ENCODE data around the gene GLT1D1.

The GLT1D1 gene

DNA sequence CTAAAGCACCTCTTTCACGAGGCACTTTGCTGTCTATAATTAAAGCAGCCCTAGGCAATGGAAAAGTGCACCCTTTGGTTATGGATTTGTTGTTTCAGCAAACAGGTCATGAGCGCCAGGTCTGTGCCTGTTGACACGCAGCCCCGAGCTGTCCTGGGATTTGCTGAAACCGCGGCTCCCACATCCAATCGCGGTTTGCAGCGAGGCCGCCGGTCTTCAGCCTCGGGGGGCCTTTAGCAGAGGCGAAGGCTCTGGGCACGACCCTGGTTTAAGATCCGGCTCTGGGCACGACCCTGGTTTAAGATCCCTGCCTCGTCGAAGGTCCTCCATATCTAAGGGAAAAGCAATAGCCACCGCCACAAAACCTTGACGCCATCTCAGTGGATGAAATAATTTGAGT, 79.2 kb downstream of the GLT1D1 start:
- Histone ChIP-seq H3K9ac (ENCODE audit: low read depth, low read length) (no peak overlapping the region), H3K4me1 (ENCODE audit: control insufficient read depth, insufficient read depth, low read length) (no peaks in the 10 kb centered on the region), H3K27me3 (ENCODE audit: control insufficient read depth, insufficient read depth, low read length) (no peaks in the 10 kb centered on the region), H3K4me3 (ENCODE audit: low read depth, low read length) (no peak overlapping the region), H3K9me3 (ENCODE audit: control insufficient read depth, insufficient read depth, low read length) (no peaks in the 10 kb centered on the region), H3K36me3 (ENCODE audit: control insufficient read depth, insufficient read depth, low read length) (no peaks in the 10 kb centered on the region)

- H3K4me1 ChIP-seq (ENCODE audit: control insufficient read depth, insufficient read depth, low read length) = no peaks in the 10 kb centered on the region
- no peaks in the 10 kb centered on the region for H3K9me3 ChIP-seq (ENCODE audit: control insufficient read depth, insufficient read depth, low read length)
- H3K9ac ChIP-seq (ENCODE audit: low read depth, low read length) = no peak overlapping the region
- no peaks in the 10 kb centered on the region for H3K36me3 ChIP-seq (ENCODE audit: control insufficient read depth, insufficient read depth, low read length)
- no peak overlapping the region for H3K4me3 ChIP-seq (ENCODE audit: low read depth, low read length)
- no peaks in the 10 kb centered on the region for H3K27me3 ChIP-seq (ENCODE audit: control insufficient read depth, insufficient read depth, low read length)
These were observed 79.8 kb downstream of the GLT1D1 start for GRCh38 chr12:128933039-128933438.

DNA sequence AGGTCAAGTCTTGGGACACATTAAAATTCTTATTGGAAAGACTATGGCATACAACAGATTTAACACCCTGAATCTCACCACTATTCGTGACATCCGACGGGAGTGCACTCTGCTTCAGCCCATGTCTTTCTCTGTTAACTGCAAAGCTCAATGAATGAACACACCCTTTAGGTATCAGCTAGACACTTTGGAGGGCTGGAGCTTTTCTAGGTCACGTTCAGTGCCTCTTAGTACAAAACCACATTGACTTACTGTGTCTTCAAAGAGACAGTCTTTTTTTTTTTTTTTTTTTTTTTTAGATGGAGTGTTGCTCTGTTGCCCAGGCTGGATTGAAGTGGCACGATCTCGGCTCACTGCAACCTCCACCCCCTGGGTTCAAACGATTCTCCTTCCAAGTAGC, 80.6 kb downstream of the GLT1D1 start:
- Histone ChIP-seq H3K36me3 (ENCODE audit: control insufficient read depth, insufficient read depth, low read length) (no peaks in the 10 kb centered on the region), H3K27me3 (ENCODE audit: control insufficient read depth, insufficient read depth, low read length) (no peaks in the 10 kb centered on the region), H3K9ac (ENCODE audit: low read depth, low read length) (no peak overlapping the region), H3K4me1 (ENCODE audit: control insufficient read depth, insufficient read depth, low read length) (no peaks in the 10 kb centered on the region), H3K9me3 (ENCODE audit: control insufficient read depth, insufficient read depth, low read length) (no peaks in the 10 kb centered on the region), H3K4me3 (ENCODE audit: low read depth, low read length) (no peak overlapping the region)

GRCh38 chr12:128938886-128939285, 85.6 kb downstream of the GLT1D1 start:
- Histone ChIP-seq H3K4me3 (ENCODE audit: low read depth, low read length) (no peak overlapping the region), H3K27me3 (ENCODE audit: control insufficient read depth, insufficient read depth, low read length) (no peaks in the 10 kb centered on the region), H3K36me3 (ENCODE audit: control insufficient read depth, insufficient read depth, low read length) (no peaks in the 10 kb centered on the region), H3K9me3 (ENCODE audit: control insufficient read depth, insufficient read depth, low read length) (no peaks in the 10 kb centered on the region), H3K4me1 (ENCODE audit: control insufficient read depth, insufficient read depth, low read length) (no peaks in the 10 kb centered on the region), H3K9ac (ENCODE audit: low read depth, low read length) (no peak overlapping the region)

- H3K9ac ChIP-seq (ENCODE audit: low read depth, low read length) = no peak overlapping the region
- H3K27me3 ChIP-seq (ENCODE audit: control insufficient read depth, insufficient read depth, low read length) = no peaks in the 10 kb centered on the region
- H3K4me3 ChIP-seq (ENCODE audit: low read depth, low read length) = no peak overlapping the region
- H3K36me3 ChIP-seq (ENCODE audit: control insufficient read depth, insufficient read depth, low read length) = no peaks in the 10 kb centered on the region
- H3K4me1 ChIP-seq (ENCODE audit: control insufficient read depth, insufficient read depth, low read length) = no peaks in the 10 kb centered on the region
- H3K9me3 ChIP-seq (ENCODE audit: control insufficient read depth, insufficient read depth, low read length) = no peaks in the 10 kb centered on the region
These were observed 87.0 kb downstream of the GLT1D1 start for GRCh38 chr12:128940090-128940888.

GRCh38 chr12:128940974-128941373, 87.7 kb downstream of the GLT1D1 start:
- Histone ChIP-seq H3K27me3 (ENCODE audit: control insufficient read depth, insufficient read depth, low read length) (no peaks in the 10 kb centered on the region), H3K4me1 (ENCODE audit: control insufficient read depth, insufficient read depth, low read length) (no peaks in the 10 kb centered on the region), H3K9me3 (ENCODE audit: control insufficient read depth, insufficient read depth, low read length) (no peaks in the 10 kb centered on the region), H3K4me3 (ENCODE audit: low read depth, low read length) (no peak overlapping the region), H3K9ac (ENCODE audit: low read depth, low read length) (no peak overlapping the region), H3K36me3 (ENCODE audit: control insufficient read depth, insufficient read depth, low read length) (no peaks in the 10 kb centered on the region)

GRCh38 chr12:128942960-128943477, 89.7 kb downstream of the GLT1D1 start:
- no peaks in the 10 kb centered on the region for H3K27me3 ChIP-seq (ENCODE audit: control insufficient read depth, insufficient read depth, low read length)
- H3K36me3 ChIP-seq (ENCODE audit: control insufficient read depth, insufficient read depth, low read length) = no peaks in the 10 kb centered on the region
- H3K4me3 ChIP-seq (ENCODE audit: low read depth, low read length) = no peak overlapping the region
- H3K9ac ChIP-seq (ENCODE audit: low read depth, low read length) = no peak overlapping the region
- H3K4me1 ChIP-seq (ENCODE audit: control insufficient read depth, insufficient read depth, low read length) = no peaks in the 10 kb centered on the region
- no peaks in the 10 kb centered on the region for H3K9me3 ChIP-seq (ENCODE audit: control insufficient read depth, insufficient read depth, low read length)

GRCh38 chr12:128944956-128945355, 91.7 kb downstream of the GLT1D1 start:
- Histone ChIP-seq H3K27me3 (ENCODE audit: control insufficient read depth, insufficient read depth, low read length) (no peaks in the 10 kb centered on the region), H3K9ac (ENCODE audit: low read depth, low read length) (no peak overlapping the region), H3K4me1 (ENCODE audit: control insufficient read depth, insufficient read depth, low read length) (no peaks in the 10 kb centered on the region), H3K4me3 (ENCODE audit: low read depth, low read length) (no peak overlapping the region), H3K9me3 (ENCODE audit: control insufficient read depth, insufficient read depth, low read length) (no peaks in the 10 kb centered on the region), H3K36me3 (ENCODE audit: control insufficient read depth, insufficient read depth, low read length) (no peaks in the 10 kb centered on the region)

- no peaks in the 10 kb centered on the region for H3K27me3 ChIP-seq (ENCODE audit: control insufficient read depth, insufficient read depth, low read length)
- no peak overlapping the region for H3K9ac ChIP-seq (ENCODE audit: low read depth, low read length)
- no peaks in the 10 kb centered on the region for H3K4me1 ChIP-seq (ENCODE audit: control insufficient read depth, insufficient read depth, low read length)
- H3K9me3 ChIP-seq (ENCODE audit: control insufficient read depth, insufficient read depth, low read length) = no peaks in the 10 kb centered on the region
- no peak overlapping the region for H3K4me3 ChIP-seq (ENCODE audit: low read depth, low read length)
- no peaks in the 10 kb centered on the region for H3K36me3 ChIP-seq (ENCODE audit: control insufficient read depth, insufficient read depth, low read length)
These were observed 93.9 kb downstream of the GLT1D1 start for GRCh38 chr12:128947209-128947608.

DNA sequence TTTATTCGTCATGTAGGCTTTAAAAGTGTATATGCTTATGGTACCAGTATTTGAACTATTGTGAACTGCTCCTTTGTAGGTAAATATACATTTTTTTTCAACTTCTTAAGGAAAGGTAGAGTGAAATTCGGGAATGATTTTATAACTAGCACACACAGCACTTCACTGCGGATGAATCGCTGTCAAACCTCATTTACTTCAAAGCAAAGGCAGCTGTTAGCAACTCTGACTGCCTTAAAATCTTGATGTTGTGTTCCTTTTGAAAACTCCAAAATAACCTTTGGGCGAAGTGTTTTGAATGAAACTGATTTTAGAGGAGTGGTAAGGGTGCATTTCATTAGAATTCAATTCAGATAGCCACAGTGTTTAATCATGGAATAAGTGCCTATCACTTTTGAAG, 95.8 kb downstream of the GLT1D1 start:
- Histone ChIP-seq H3K9ac (ENCODE audit: low read depth, low read length) (no peak overlapping the region), H3K4me3 (ENCODE audit: low read depth, low read length) (no peak overlapping the region), H3K9me3 (ENCODE audit: control insufficient read depth, insufficient read depth, low read length) (no peaks in the 10 kb centered on the region), H3K36me3 (ENCODE audit: control insufficient read depth, insufficient read depth, low read length) (no peaks in the 10 kb centered on the region), H3K27me3 (ENCODE audit: control insufficient read depth, insufficient read depth, low read length) (no peaks in the 10 kb centered on the region), H3K4me1 (ENCODE audit: control insufficient read depth, insufficient read depth, low read length) (no peaks in the 10 kb centered on the region)

DNA sequence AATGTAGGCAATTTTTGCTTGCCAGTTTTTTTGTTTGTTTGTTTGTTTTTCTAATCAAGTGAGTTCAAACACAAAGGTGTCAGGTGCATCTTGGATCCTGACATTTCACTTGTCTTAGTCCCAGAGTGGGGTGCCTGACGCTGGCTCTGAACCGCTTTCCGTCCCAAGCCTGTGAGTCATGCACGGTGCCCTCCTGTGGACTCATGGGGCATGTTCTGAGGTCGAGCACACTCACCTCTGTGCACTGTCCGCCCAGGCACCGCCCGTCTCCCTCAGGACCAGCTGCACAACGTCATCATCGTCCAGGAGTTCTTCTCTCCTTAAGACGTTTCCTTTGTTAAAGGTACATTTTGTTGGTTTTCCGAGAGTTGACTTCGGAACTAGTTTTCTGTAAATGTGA, 98.2 kb downstream of the GLT1D1 start:
- Histone ChIP-seq H3K36me3 (ENCODE audit: control insufficient read depth, insufficient read depth, low read length) (no peaks in the 10 kb centered on the region), H3K9ac (ENCODE audit: low read depth, low read length) (no peak overlapping the region), H3K4me1 (ENCODE audit: control insufficient read depth, insufficient read depth, low read length) (no peaks in the 10 kb centered on the region), H3K4me3 (ENCODE audit: low read depth, low read length) (no peak overlapping the region), H3K27me3 (ENCODE audit: control insufficient read depth, insufficient read depth, low read length) (no peaks in the 10 kb centered on the region), H3K9me3 (ENCODE audit: control insufficient read depth, insufficient read depth, low read length) (no peaks in the 10 kb centered on the region)

DNA sequence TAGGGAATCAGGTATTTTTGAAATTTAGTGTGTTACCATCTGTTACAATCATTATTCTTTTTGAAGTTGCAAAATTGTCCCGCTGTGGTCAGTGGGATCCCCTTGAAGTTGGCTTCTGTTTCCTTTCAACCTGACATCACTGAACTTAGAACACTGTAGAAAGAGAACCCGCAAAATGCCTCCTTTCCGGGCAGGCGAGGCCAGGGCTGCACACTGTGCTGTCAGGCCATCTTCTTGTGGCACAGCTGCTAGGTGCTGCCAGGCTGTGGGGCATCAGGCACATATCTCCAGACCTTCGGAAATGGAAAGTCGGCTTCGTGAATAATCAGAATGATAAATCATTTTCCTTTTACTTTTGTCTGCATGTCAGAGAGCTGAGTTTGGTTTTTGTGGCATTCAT, 103.5 kb downstream of the GLT1D1 start:
- Histone ChIP-seq H3K9me3 (ENCODE audit: control insufficient read depth, insufficient read depth, low read length) (no peaks in the 10 kb centered on the region), H3K9ac (ENCODE audit: low read depth, low read length) (no peak overlapping the region), H3K4me3 (ENCODE audit: low read depth, low read length) (no peak overlapping the region), H3K36me3 (ENCODE audit: control insufficient read depth, insufficient read depth, low read length) (no peaks in the 10 kb centered on the region), H3K4me1 (ENCODE audit: control insufficient read depth, insufficient read depth, low read length) (peaks cover 11% of the 10 kb centered on the region), H3K27me3 (ENCODE audit: control insufficient read depth, insufficient read depth, low read length) (no peaks in the 10 kb centered on the region)

Measured in iPS-15b (cell line).